ENCODE results near the gene HLF.

HLF gene

GRCh38 chr17:55307879-55308278, 43.1 kb downstream of the HLF start:
- Histone ChIP-seq H3K36me3 (replicated peaks; ENCODE audit: insufficient read depth, low read length) (no peaks in the 10 kb centered on the region), H2AFZ (ENCODE audit: low read length) (no peak overlapping the region), H3K27me3 (replicated peaks; ENCODE audit: insufficient read depth, low read length) (no peaks in the 10 kb centered on the region), H3K9ac (ENCODE audit: low read length) (no peak overlapping the region), H3K4me2 (ENCODE audit: low read depth, low read length) (no peak overlapping the region), H3F3A (ENCODE audit: insufficient read depth, low read length) (no peaks in the 10 kb centered on the region), H3K79me2 (ENCODE audit: low read length) (no peaks in the 10 kb centered on the region), H3K27ac (ENCODE audit: low read length) (no peak overlapping the region), H3K9me3 (replicated peaks; ENCODE audit: insufficient read depth, low read length) (no peaks in the 10 kb centered on the region), H3K9me2 (replicated peaks; ENCODE audit: insufficient read depth, low read length) (no peaks in the 10 kb centered on the region), H3K4me3 (ENCODE audit: low read length) (no peak overlapping the region), H4K20me1 (ENCODE audit: insufficient read depth, low read length) (no peaks in the 10 kb centered on the region), H3K4me1 (ENCODE audit: low read length) (no peaks in the 10 kb centered on the region)
- DNase-seq = no peak
- no peak for TF ChIP-seq EZH2 (optimal IDR thresholded peaks at IDR 0.05; ENCODE audit: low read depth, low read length)
- no peak for TF ChIP-seq EZH2phosphoT487 (IDR thresholded peaks at IDR 0.05; ENCODE audit: low read length)
- no peak for TF ChIP-seq CTCF (IDR thresholded peaks at IDR 0.05; ENCODE audit: low read length)

GRCh38 chr17:55308613-55309391, 44.0 kb downstream of the HLF start:
- H4K20me1 ChIP-seq (ENCODE audit: insufficient read depth, low read length) = no peaks in the 10 kb centered on the region
- H3K9me3 ChIP-seq (replicated peaks; ENCODE audit: insufficient read depth, low read length) = no peaks in the 10 kb centered on the region
- H3K79me2 ChIP-seq (ENCODE audit: low read length) = no peaks in the 10 kb centered on the region
- no peaks in the 10 kb centered on the region for H3K36me3 ChIP-seq (replicated peaks; ENCODE audit: insufficient read depth, low read length)
- no peak for DNase-seq
- no peaks in the 10 kb centered on the region for H3K27me3 ChIP-seq (replicated peaks; ENCODE audit: insufficient read depth, low read length)
- no peaks in the 10 kb centered on the region for H3K9me2 ChIP-seq (replicated peaks; ENCODE audit: insufficient read depth, low read length)
- H3K4me3 ChIP-seq (ENCODE audit: low read length) = no peak overlapping the region
- TF ChIP-seq EZH2phosphoT487 (IDR thresholded peaks at IDR 0.05; ENCODE audit: low read length) (no peak), CTCF (IDR thresholded peaks at IDR 0.05; ENCODE audit: low read length) (no peak), EZH2 (optimal IDR thresholded peaks at IDR 0.05; ENCODE audit: low read depth, low read length) (no peak)
- H3F3A ChIP-seq (ENCODE audit: insufficient read depth, low read length) = no peaks in the 10 kb centered on the region
- H3K4me2 ChIP-seq (ENCODE audit: low read depth, low read length) = no peak overlapping the region
- H3K27ac ChIP-seq (ENCODE audit: low read length) = no peak overlapping the region
- no peak overlapping the region for H2AFZ ChIP-seq (ENCODE audit: low read length)
- no peak overlapping the region for H3K9ac ChIP-seq (ENCODE audit: low read length)
- no peaks in the 10 kb centered on the region for H3K4me1 ChIP-seq (ENCODE audit: low read length)

- no peak for DNase-seq
- H3K27ac ChIP-seq (ENCODE audit: low read length) = no peak overlapping the region
- no peaks in the 10 kb centered on the region for H3K27me3 ChIP-seq (replicated peaks; ENCODE audit: insufficient read depth, low read length)
- no peaks in the 10 kb centered on the region for H3K9me2 ChIP-seq (replicated peaks; ENCODE audit: insufficient read depth, low read length)
- no peak for TF ChIP-seq CTCF (IDR thresholded peaks at IDR 0.05; ENCODE audit: low read length)
- no peak for TF ChIP-seq EZH2phosphoT487 (IDR thresholded peaks at IDR 0.05; ENCODE audit: low read length)
- TF ChIP-seq EZH2 (optimal IDR thresholded peaks at IDR 0.05; ENCODE audit: low read depth, low read length) = no peak
- H2AFZ ChIP-seq (ENCODE audit: low read length) = no peak overlapping the region
- H3K9me3 ChIP-seq (replicated peaks; ENCODE audit: insufficient read depth, low read length) = no peaks in the 10 kb centered on the region
- H3K79me2 ChIP-seq (ENCODE audit: low read length) = no peaks in the 10 kb centered on the region
- no peak overlapping the region for H3K4me3 ChIP-seq (ENCODE audit: low read length)
- no peak overlapping the region for H3K9ac ChIP-seq (ENCODE audit: low read length)
- no peaks in the 10 kb centered on the region for H4K20me1 ChIP-seq (ENCODE audit: insufficient read depth, low read length)
- H3K4me1 ChIP-seq (ENCODE audit: low read length) = no peaks in the 10 kb centered on the region
- no peak overlapping the region for H3K4me2 ChIP-seq (ENCODE audit: low read depth, low read length)
- no peaks in the 10 kb centered on the region for H3F3A ChIP-seq (ENCODE audit: insufficient read depth, low read length)
- H3K36me3 ChIP-seq (replicated peaks; ENCODE audit: insufficient read depth, low read length) = no peaks in the 10 kb centered on the region
Observed at GRCh38 chr17:55311767-55312375, 47.1 kb downstream of the HLF start.

Data from MM.1S (cell line).